ENCODE data around the gene ODAD3.
"Not testable (repeated sequence)": the region's sequence is repeated elsewhere in the genome, so short reads cannot be mapped to it uniquely, and the experiment has no call there.

The ODAD3 gene

DNA sequence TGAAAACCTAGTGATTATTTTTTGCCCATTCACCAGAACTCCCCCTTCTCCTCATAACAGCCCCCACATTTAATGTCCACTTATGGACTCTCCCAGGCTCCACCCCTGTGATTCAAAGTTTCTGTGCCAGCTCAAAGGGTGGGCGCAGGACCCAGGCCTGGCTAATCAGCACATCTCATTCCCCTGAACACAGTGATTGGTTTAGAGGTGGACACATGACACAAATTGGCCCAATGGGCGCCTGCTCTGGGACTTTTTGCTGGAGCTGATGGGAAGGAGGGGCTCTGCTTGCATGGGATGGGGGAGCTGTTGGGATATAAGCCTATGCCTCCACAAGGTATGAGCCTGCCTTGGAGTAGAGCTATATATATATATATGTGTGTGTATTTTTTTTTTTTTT, 44.6 kb downstream of the ODAD3 start:
- H3K36me3 ChIP-seq (ENCODE audit: insufficient read depth, low read length): no peaks in the 10 kb centered on the region
- TF ChIP-seq EZH2 (IDR thresholded peaks at IDR 0.05): no peak
- TF ChIP-seq POLR2AphosphoS5 (IDR thresholded peaks at IDR 0.05; ENCODE audit: borderline replicate concordance, low read depth, low read length): no peak
- TF ChIP-seq FOXP2 (optimal IDR thresholded peaks at IDR 0.05; ENCODE audit: control extremely low read depth, extremely low read length, insufficient read depth): no peak
- no peak for DNase-seq (ENCODE audit: low read depth, low spot score)
- H3K9me3 ChIP-seq (ENCODE audit: low read depth, low read length): no peaks in the 10 kb centered on the region
- no peak overlapping the region for H3K9ac ChIP-seq (ENCODE audit: insufficient read length)
- H3K4me3 ChIP-seq: no peak overlapping the region
- H3K27ac ChIP-seq: no peak overlapping the region

GRCh38 chr19:11387162-11388034, 47.5 kb downstream of the ODAD3 start:
- Histone ChIP-seq H3K4me3 (no peak overlapping the region), H3K9ac (ENCODE audit: insufficient read length) (no peak overlapping the region), H3K27ac (0 out of 2 replicates have a peak overlapping the region, but pooled peaks have one; percentile 57), H3K9me3 (ENCODE audit: low read depth, low read length) (no peaks in the 10 kb centered on the region), H3K36me3 (ENCODE audit: insufficient read depth, low read length) (no peaks in the 10 kb centered on the region)
- DNase-seq (ENCODE audit: low read depth, low spot score): no peak
- TF ChIP-seq FOXP2 (optimal IDR thresholded peaks at IDR 0.05; ENCODE audit: control extremely low read depth, extremely low read length, insufficient read depth): no peak
- TF ChIP-seq POLR2AphosphoS5 (IDR thresholded peaks at IDR 0.05; ENCODE audit: borderline replicate concordance, low read depth, low read length): no peak
- no peak for TF ChIP-seq EZH2 (IDR thresholded peaks at IDR 0.05)

DNA sequence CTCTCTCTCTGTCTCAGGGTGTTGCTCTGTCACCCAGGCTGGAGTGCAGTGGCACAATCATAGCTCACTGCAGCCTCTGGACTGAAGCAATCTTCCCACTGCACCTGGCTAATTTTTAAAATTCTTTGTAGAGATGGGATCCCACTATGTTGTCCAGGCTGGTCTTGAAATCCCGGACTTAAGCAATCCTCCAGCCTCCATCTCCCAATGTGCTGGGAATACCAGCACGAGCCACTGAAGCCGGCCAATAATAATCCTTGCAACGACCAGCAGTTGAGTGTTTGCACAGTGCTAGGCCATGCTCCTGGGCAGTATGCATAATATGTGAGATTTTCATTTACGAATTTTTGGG, 50.2 kb downstream of the ODAD3 start:
- no peak for DNase-seq (ENCODE audit: low read depth, low spot score)
- no peak overlapping the region; the same call in 1 of the 2 replicates for H3K27ac ChIP-seq
- no peak overlapping the region for H3K4me3 ChIP-seq
- no peaks in the 10 kb centered on the region for H3K36me3 ChIP-seq (ENCODE audit: insufficient read depth, low read length)
- no peaks in the 10 kb centered on the region for H3K9me3 ChIP-seq (ENCODE audit: low read depth, low read length)
- H3K9ac ChIP-seq (ENCODE audit: insufficient read length): no peak overlapping the region
- TF ChIP-seq POLR2AphosphoS5 (IDR thresholded peaks at IDR 0.05; ENCODE audit: borderline replicate concordance, low read depth, low read length) (no peak), FOXP2 (optimal IDR thresholded peaks at IDR 0.05; ENCODE audit: control extremely low read depth, extremely low read length, insufficient read depth) (no peak), EZH2 (IDR thresholded peaks at IDR 0.05) (no peak)

DNA sequence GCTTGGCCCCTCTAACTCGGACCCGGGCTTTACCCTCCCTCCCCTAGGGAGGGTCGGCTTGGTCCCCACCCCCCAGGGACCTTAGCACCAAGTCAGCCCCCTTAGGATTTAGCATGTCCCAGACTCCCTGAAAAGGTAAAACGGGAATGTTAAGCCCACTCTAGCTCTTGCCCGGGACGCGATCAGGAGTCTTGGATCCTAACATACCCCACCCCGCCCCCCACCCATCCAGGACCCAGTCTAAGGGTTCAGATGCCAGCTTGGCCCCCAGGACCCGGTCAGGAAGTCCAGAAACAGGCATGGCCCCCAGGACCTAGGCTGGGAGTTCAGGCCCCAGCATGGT, 51.2 kb downstream of the ODAD3 start:
- Histone ChIP-seq H3K9ac (ENCODE audit: insufficient read length) (peak overlapping the region; percentile 64), H3K4me3 (peak overlapping the region; percentile 78), H3K9me3 (ENCODE audit: low read depth, low read length) (no peaks in the 10 kb centered on the region), H3K36me3 (ENCODE audit: insufficient read depth, low read length) (no peaks in the 10 kb centered on the region), H3K27ac (peak overlapping the region; percentile 75)
- no peak for DNase-seq (ENCODE audit: low read depth, low spot score)
- TF ChIP-seq EZH2 (IDR thresholded peaks at IDR 0.05): no peak
- no peak for TF ChIP-seq POLR2AphosphoS5 (IDR thresholded peaks at IDR 0.05; ENCODE audit: borderline replicate concordance, low read depth, low read length)
- no peak for TF ChIP-seq FOXP2 (optimal IDR thresholded peaks at IDR 0.05; ENCODE audit: control extremely low read depth, extremely low read length, insufficient read depth)

GRCh38 chr19:11382898-11383705, 51.8 kb downstream of the ODAD3 start:
- peak overlapping the region; percentile 55 for H3K9ac ChIP-seq (ENCODE audit: insufficient read length)
- peak overlapping the region; percentile 78 for H3K4me3 ChIP-seq
- H3K27ac ChIP-seq: no peak overlapping the region
- peaks cover 4% of the 10 kb centered on the region; the same call in 1 of the 2 replicates for H3K36me3 ChIP-seq (ENCODE audit: insufficient read depth, low read length)
- TF ChIP-seq FOXP2 (optimal IDR thresholded peaks at IDR 0.05; ENCODE audit: control extremely low read depth, extremely low read length, insufficient read depth) (no peak), EZH2 (IDR thresholded peaks at IDR 0.05) (no peak), POLR2AphosphoS5 (IDR thresholded peaks at IDR 0.05; ENCODE audit: borderline replicate concordance, low read depth, low read length) (no peak)
- H3K9me3 ChIP-seq (ENCODE audit: low read depth, low read length): no peaks in the 10 kb centered on the region
- no peak for DNase-seq (ENCODE audit: low read depth, low spot score)

DNA sequence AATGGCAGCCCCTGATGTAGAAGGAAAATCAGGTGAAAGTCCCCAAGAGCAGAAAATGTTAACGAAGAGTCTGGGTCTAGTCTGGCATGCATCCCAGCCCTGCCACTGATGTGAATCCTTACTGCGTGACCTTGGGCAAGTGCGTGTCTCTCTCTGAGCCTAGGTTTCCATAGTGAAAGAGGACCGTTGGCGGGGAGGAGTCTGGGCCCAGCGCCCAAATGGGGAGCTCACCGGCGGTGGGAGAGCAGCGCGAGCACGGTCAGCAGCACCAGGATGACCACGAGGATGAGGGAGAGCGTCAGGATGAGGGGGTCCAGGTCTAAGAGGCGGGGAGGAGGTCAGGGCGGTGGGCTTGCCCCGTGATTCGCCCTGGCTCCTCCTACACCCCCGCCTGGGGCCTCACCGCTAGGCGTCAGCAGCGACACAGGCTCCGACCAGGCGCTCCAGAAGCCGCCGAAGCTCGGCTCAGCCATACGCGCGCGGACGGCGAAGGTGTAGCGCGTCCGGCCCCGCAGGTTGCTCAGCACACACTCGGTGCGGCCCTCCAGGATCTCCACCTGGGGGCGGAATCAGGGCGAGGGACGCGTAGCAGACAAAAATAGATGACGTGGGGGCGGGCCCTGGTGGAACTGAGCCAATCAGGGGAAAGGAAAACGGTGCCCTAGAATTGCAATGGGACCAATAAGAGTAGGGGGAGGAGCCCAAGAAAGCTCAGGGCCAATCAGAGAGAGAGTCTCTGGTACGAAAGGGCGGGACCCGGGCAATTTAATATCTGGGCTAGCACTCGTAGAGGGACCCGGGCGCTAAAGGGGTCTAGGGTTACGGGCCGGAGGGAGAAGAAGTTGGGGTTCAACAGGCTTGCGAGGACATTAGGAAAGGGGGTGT, 54.0 kb downstream of the ODAD3 start:
- Histone ChIP-seq H3K4me3 (peak overlapping the region; percentile 86), H3K36me3 (ENCODE audit: insufficient read depth, low read length) (peaks cover 6% of the 10 kb centered on the region; the same call in 1 of the 2 replicates), H3K9ac (ENCODE audit: insufficient read length) (peak overlapping the region; percentile 48), H3K9me3 (ENCODE audit: low read depth, low read length) (no peaks in the 10 kb centered on the region), H3K27ac (no peak overlapping the region)
- TF ChIP-seq POLR2AphosphoS5 (IDR thresholded peaks at IDR 0.05; ENCODE audit: borderline replicate concordance, low read depth, low read length) (peak; percentile 70), EZH2 (IDR thresholded peaks at IDR 0.05) (no peak)
- peak; percentile 75 for DNase-seq (ENCODE audit: low read depth, low spot score)

DNA sequence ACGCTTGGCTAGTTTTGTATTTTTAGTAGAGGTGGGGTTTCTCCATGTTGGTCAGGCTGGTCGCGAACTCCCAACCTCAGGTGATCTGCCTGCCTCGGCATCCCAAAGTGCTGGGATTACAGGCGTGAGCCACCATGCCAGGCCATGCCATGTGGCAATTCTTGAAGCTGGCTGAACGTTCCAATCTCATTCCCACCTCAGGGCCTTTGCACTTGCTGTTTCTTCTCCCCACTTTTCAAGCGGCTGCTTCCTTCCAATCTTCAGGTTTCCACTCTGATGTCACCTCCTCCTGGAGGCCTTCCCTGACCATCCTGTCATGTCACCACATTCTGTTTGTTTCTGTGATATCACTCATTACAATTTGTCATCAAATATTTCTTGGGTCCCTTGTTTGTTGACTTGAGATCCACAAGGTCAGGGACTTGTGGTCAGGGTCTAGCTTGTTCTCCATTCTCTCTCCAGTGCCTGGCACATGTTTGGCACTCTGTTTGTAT, 55.0 kb downstream of the ODAD3 start:
- H3K4me3 ChIP-seq: no peak overlapping the region
- DNase-seq (ENCODE audit: low read depth, low spot score): no peak
- no peaks in the 10 kb centered on the region for H3K9me3 ChIP-seq (ENCODE audit: low read depth, low read length)
- H3K27ac ChIP-seq: no peak overlapping the region
- H3K9ac ChIP-seq (ENCODE audit: insufficient read length): no peak overlapping the region
- no peak for TF ChIP-seq EZH2 (IDR thresholded peaks at IDR 0.05)
- no peak for TF ChIP-seq POLR2AphosphoS5 (IDR thresholded peaks at IDR 0.05; ENCODE audit: borderline replicate concordance, low read depth, low read length)
- TF ChIP-seq FOXP2 (optimal IDR thresholded peaks at IDR 0.05; ENCODE audit: control extremely low read depth, extremely low read length, insufficient read depth): no peak
- peaks cover 6% of the 10 kb centered on the region; the same call in 1 of the 2 replicates for H3K36me3 ChIP-seq (ENCODE audit: insufficient read depth, low read length)

GRCh38 chr19:11379269-11379845, 55.6 kb downstream of the ODAD3 start:
- not testable (repeated sequence) for H3K27ac ChIP-seq; H3K9ac ChIP-seq (ENCODE audit: insufficient read length); DNase-seq (ENCODE audit: low read depth, low spot score); H3K4me3 ChIP-seq; H3K36me3 ChIP-seq (ENCODE audit: insufficient read depth, low read length); H3K9me3 ChIP-seq (ENCODE audit: low read depth, low read length)
